Stimulated activated memory B cell treated with anti-CD40 and anti-IgM and Interleukin-4, amounts not matched to agents 10 μg/mL and 1 μg/mL and 100 μg/mL, for 72 hours (primary cell): Measurements from ENCODE around the gene SFXN3.
"Not testable (repeated sequence)": the region's sequence is repeated elsewhere in the genome, so short reads cannot be mapped to it uniquely, and the experiment has no call there.

Experiments
- ATAC-seq: fragments of 150-1000 bp; cut with Tn5 transposase; 2 replicates; pipeline ENCODE4 v1.10.0; 2021
- H3K27ac Mint-ChIP-seq: one replicate; pipeline ENCODE4 v1.8.0; 2022; ENCODE audit warnings: mild to moderate bottlenecking, mixed read lengths
- H3K27me3 Mint-ChIP-seq: one replicate; pipeline ENCODE4 v1.8.0; 2022; ENCODE audit warnings: mixed read lengths
- H3K36me3 Mint-ChIP-seq: one replicate; pipeline ENCODE4 v1.8.0; 2022; ENCODE audit warnings: mixed read lengths
- H3K4me1 Mint-ChIP-seq: one replicate; pipeline ENCODE4 v1.8.0; 2022; ENCODE audit warnings: mixed read lengths
- H3K4me3 Mint-ChIP-seq: one replicate; pipeline ENCODE4 v1.8.0; 2022; ENCODE audit warnings: mild to moderate bottlenecking, moderate library complexity, mixed read lengths
- H3K9me3 Mint-ChIP-seq: one replicate; pipeline ENCODE4 v1.8.0; 2022; ENCODE audit warnings: mixed read lengths

SFXN3 gene

GRCh38 chr10:101020427-101021075, 10.5 kb upstream of the SFXN3 start:
- Mint-ChIP-seq H3K36me3 (no peaks in the 10 kb centered on the region), H3K9me3 (no peaks in the 10 kb centered on the region), H3K27me3 (peaks cover 42% of the 10 kb centered on the region), H3K4me1 (peaks cover 25% of the 10 kb centered on the region), H3K4me3 (no peak overlapping the region), H3K27ac (no peak overlapping the region)
- ATAC-seq = no peak

GRCh38 chr10:101021239-101021638, 9.8 kb upstream of the SFXN3 start:
- Mint-ChIP-seq H3K27ac (no peak overlapping the region), H3K27me3 (peaks cover 36% of the 10 kb centered on the region), H3K4me1 (peaks cover 25% of the 10 kb centered on the region), H3K4me3 (no peak overlapping the region), H3K36me3 (no peaks in the 10 kb centered on the region), H3K9me3 (no peaks in the 10 kb centered on the region)
- no peak for ATAC-seq

- ATAC-seq = no peak
Measured at GRCh38 chr10:101021692-101022251, 9.3 kb upstream of the SFXN3 start.

GRCh38 chr10:101022967-101023705, 7.9 kb upstream of the SFXN3 start:
- no peak for ATAC-seq
- Mint-ChIP-seq H3K4me1 (peaks cover 17% of the 10 kb centered on the region), H3K27ac (no peak overlapping the region), H3K4me3 (no peak overlapping the region), H3K36me3 (no peaks in the 10 kb centered on the region), H3K27me3 (peaks cover 31% of the 10 kb centered on the region), H3K9me3 (no peaks in the 10 kb centered on the region)

More at GRCh38 chr10:101021692-101022251, 9.3 kb upstream of the SFXN3 start:
- Mint-ChIP-seq H3K4me3 (no peak overlapping the region), H3K4me1 (peaks cover 25% of the 10 kb centered on the region), H3K36me3 (no peaks in the 10 kb centered on the region), H3K27me3 (peaks cover 31% of the 10 kb centered on the region), H3K27ac (no peak overlapping the region), H3K9me3 (no peaks in the 10 kb centered on the region)

GRCh38 chr10:101027106-101027720, 3.8 kb upstream of the SFXN3 start:
- no peak for ATAC-seq
- Mint-ChIP-seq H3K36me3 (no peaks in the 10 kb centered on the region), H3K9me3 (no peaks in the 10 kb centered on the region), H3K27ac (no peak overlapping the region), H3K4me3 (no peak overlapping the region), H3K27me3 (peaks cover 33% of the 10 kb centered on the region), H3K4me1 (peaks cover 15% of the 10 kb centered on the region)

DNA sequence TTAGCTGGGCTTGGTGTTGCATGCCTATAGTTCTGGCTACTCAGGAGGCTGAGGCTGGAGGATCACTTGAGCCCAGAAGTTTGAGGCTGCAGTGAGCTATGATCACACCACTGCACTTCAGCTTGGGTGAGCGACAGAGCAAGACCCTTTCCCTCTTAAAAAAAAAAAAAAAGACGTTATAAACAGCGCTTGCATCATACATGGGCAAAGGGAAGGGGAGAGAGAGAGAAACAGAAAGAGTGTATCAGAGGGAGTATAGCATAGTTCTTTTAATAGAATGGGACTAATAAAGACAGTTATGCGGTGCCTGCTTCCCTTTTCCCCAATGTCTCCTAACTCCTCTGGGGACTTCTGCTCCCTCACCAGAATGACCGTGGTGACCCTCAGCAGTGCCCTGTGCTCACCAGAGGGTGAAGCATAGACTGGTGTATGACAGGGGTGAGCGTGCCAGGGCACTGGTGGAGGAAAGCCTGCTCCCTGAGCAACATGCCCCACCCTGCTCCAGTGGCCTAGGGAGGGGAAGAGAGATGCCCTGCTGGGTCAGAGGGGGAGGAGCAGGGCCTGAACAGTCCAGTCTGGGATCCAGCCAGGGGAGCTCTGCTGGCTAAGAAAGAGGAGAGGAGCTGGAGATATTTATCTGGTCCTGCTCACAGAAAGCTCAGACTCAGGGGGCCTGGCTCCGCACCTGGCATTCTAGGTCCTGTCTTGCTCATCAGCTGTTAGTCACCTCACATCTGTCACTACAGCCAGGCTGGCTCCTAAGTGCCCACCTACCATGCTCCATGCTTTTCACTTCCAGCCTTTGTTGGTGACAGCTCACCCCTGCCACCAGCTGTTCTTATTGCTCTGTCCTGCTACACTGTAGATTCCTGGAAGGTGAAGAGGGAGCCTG, 2.3 kb upstream of the SFXN3 start:
- no peak for ATAC-seq
- H3K4me1 Mint-ChIP-seq = peaks cover 23% of the 10 kb centered on the region
- H3K27ac Mint-ChIP-seq = no peak overlapping the region
- peaks cover 33% of the 10 kb centered on the region for H3K27me3 Mint-ChIP-seq
- no peak overlapping the region for H3K4me3 Mint-ChIP-seq
- H3K9me3 Mint-ChIP-seq = no peaks in the 10 kb centered on the region
- no peaks in the 10 kb centered on the region for H3K36me3 Mint-ChIP-seq

GRCh38 chr10:101029520-101030295, 1.3 kb upstream of the SFXN3 start:
- no peaks in the 10 kb centered on the region for H3K36me3 Mint-ChIP-seq
- H3K4me1 Mint-ChIP-seq = peaks cover 23% of the 10 kb centered on the region
- no peak for ATAC-seq
- H3K4me3 Mint-ChIP-seq = no peak overlapping the region
- no peak overlapping the region for H3K27ac Mint-ChIP-seq
- peaks cover 33% of the 10 kb centered on the region for H3K27me3 Mint-ChIP-seq
- H3K9me3 Mint-ChIP-seq = no peaks in the 10 kb centered on the region

DNA sequence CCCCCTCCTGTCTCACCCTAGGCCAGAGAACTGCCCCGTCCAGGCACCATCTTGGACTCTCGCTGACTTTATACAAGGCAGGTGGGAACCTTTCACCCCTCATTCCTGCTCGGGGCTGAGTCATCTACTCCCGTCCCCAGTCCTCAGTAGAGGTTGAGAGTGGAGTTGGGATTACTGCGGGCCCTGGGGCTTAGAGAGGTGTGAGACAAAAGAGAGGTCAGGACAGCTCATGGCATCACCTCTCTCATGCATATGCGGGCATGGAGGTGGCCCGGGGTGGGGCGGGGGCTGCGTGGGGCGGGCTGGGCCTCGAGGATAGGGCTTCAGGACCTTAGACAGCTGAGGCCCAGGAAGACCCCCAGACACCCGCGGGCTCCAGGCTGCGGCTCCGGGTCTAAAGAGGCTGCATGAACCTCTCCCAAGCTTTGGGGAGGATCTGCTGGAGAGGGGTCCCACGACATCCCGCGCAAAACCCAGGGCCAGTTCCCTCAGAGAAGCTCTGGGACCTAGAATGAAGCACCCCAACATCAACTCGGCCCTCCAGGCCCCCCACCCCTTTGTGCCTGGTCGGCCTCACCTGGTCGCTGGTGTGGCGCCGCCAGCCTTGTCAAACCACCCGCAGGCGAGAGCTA, 422 bp upstream of the SFXN3 start:
- peaks cover 23% of the 10 kb centered on the region for H3K4me1 Mint-ChIP-seq
- H3K36me3 Mint-ChIP-seq = no peaks in the 10 kb centered on the region
- H3K27me3 Mint-ChIP-seq = peaks cover 33% of the 10 kb centered on the region
- no peaks in the 10 kb centered on the region for H3K9me3 Mint-ChIP-seq
- peak overlapping the region; percentile 63 for H3K27ac Mint-ChIP-seq
- no peak for ATAC-seq
- peak overlapping the region; percentile 90 for H3K4me3 Mint-ChIP-seq

DNA sequence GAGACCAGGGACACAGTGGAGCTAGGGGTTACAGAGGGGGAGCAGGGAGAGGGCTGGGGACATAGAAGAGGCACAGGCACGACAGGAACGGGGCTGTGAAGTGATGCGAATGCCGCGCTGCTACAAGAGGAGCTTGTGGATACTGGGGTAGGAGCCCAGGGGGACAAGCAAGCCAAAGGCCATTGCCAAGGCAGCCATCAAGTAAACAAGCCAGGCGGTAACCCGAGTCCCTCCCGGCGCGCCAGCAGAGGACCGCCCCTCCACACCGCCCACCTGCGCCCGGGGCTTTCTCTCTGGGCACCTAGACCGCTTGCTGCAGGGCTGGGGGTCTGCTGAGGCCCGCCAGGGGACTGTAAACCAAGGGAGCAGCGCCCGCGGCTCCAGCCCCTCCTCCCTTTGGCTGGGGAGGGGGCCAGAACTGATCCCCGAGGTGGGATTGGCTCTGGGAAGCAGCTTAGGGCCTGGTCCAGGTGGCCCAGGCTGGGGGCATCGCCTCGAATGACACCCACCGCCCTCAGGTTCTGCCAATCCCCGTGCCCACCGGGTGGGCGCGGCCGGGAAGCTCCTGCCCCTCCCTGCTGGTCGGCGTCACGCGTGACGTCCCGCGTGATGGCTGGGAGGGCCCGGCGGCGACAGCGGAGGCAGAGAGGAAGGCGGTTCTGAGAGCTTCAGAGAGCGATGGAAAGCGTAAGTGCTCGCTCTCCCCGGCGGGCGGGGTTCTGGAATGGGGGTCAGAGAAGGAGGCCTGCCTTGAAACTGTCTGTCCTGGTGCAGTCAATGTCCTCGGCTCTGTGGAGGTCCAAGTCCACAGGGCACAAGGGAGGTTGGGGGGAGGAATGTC, 982 bp downstream of the SFXN3 start:
- no peaks in the 10 kb centered on the region for H3K9me3 Mint-ChIP-seq
- H3K4me3 Mint-ChIP-seq = peak overlapping the region; percentile 90
- H3K27ac Mint-ChIP-seq = peak overlapping the region; percentile 63
- H3K36me3 Mint-ChIP-seq = peaks cover 13% of the 10 kb centered on the region
- ATAC-seq = peak; percentile 71
- H3K27me3 Mint-ChIP-seq = peaks cover 30% of the 10 kb centered on the region
- H3K4me1 Mint-ChIP-seq = peaks cover 23% of the 10 kb centered on the region

DNA sequence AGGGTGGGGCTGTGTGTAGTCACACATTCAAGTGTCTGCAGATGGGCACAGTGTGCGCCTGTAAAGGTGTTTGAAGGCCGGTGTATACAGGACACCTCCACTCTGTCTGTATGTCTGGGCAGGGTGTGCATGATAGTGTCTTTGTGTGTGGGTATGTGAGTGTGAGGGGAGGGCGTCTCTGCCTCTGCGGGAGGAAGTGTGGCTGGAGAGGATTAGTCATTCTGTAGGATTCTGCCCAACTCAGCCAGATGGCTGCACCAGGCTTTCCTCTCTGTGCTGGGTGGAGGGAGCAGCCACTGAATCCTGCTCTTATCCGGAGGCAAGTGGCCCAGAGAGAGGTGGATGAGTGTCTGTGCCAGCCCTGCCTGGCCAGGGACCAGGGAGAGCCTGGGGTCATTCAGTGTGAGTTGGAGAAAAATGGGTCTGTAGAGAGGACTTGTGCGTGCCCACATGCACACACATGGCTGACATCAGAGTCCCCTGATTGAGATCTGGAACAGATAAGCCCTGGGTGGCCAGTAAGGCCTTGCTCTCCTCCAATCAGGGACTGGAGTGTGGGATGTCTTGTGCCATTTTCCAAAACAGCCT, 1.7 kb downstream of the SFXN3 start:
- peak overlapping the region; percentile 63 for H3K27ac Mint-ChIP-seq
- peaks cover 23% of the 10 kb centered on the region for H3K27me3 Mint-ChIP-seq
- no peaks in the 10 kb centered on the region for H3K9me3 Mint-ChIP-seq
- peak; percentile 31 for ATAC-seq
- peak overlapping the region; percentile 90 for H3K4me3 Mint-ChIP-seq
- peaks cover 20% of the 10 kb centered on the region for H3K36me3 Mint-ChIP-seq
- peaks cover 23% of the 10 kb centered on the region for H3K4me1 Mint-ChIP-seq

DNA sequence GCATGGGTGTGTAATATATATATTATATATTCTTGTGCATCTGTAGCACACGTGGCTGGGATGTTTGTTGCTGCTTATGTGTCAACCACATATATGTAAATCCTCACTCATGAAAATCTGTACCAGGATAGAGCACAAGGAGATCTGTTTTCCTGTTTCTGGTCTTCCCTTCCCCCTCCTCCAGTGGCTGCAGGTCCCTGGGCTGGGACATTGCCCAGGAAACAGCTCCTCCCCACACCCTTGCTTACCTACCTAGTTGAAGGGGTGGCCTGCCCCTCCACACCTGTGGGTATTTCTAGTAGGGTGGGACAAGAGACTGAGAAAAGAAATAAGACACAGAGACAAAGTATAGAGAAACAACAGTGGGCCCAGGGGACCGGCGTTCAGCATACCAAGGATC, 2.2 kb downstream of the SFXN3 start:
- Mint-ChIP-seq H3K27me3 (peaks cover 17% of the 10 kb centered on the region), H3K4me3 (no peak overlapping the region), H3K9me3 (no peaks in the 10 kb centered on the region), H3K4me1 (peaks cover 23% of the 10 kb centered on the region), H3K27ac (peak overlapping the region; percentile 63), H3K36me3 (peaks cover 25% of the 10 kb centered on the region)
- ATAC-seq = no peak

DNA sequence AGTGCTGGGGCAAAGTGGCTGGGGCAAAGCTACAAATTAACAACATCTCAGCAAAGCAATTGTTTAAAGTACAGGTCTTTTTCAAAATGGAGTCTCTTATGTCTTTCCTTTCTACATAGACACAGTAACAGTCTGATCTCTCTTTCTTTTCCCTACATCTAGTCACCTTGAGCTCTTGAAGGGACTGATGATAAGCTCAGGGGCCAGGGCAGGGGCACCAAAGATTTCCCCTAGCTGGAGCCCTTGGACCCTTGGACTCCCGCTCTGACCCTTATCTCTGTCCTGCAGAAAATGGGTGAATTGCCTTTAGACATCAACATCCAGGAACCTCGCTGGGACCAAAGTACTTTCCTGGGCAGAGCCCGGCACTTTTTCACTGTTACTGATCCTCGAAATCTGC, 3.4 kb downstream of the SFXN3 start:
- peaks cover 29% of the 10 kb centered on the region for H3K36me3 Mint-ChIP-seq
- H3K4me3 Mint-ChIP-seq, H3K9me3 Mint-ChIP-seq, H3K27ac Mint-ChIP-seq, ATAC-seq, H3K27me3 Mint-ChIP-seq: not testable (repeated sequence)
- H3K4me1 Mint-ChIP-seq = peaks cover 23% of the 10 kb centered on the region

DNA sequence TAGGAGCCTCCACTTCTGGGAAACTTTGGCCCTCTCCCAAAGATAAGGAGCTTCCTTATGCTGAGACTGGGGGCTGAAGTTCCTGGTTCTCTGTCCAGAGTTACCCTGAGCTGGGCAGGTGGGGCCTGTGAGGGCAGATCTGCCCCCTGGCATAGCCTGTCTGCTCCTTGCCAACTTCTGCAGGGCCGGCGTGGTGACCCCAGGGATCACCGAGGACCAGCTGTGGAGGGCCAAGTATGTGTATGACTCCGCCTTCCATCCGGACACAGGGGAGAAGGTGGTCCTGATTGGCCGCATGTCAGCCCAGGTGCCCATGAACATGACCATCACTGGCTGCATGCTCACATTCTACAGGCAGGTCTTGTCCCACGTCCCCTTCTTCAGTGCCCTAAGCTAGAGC, 4.3 kb downstream of the SFXN3 start:
- no peaks in the 10 kb centered on the region for H3K27me3 Mint-ChIP-seq
- no peak overlapping the region for H3K4me3 Mint-ChIP-seq
- H3K4me1 Mint-ChIP-seq = peaks cover 23% of the 10 kb centered on the region
- no peak overlapping the region for H3K27ac Mint-ChIP-seq
- H3K9me3 Mint-ChIP-seq = no peaks in the 10 kb centered on the region
- no peak for ATAC-seq
- peaks cover 29% of the 10 kb centered on the region for H3K36me3 Mint-ChIP-seq
